Stomach (tissue), 4 donors: ENCODE data around the gene SAFB.

ENCODE experiments used
- EP300 ChIP-seq: sonication (generic); formaldehyde crosslinking; IDR thresholded peaks from one replicate; pipeline ENCODE4 v1.6.1; 2017; ENCODE audit warnings: antibody characterized with exemption
- TF ChIP-seq, protein P1 (sequence below), 7 experiments: fragments of 450-650 bp in 4 of 7; fragments of 200-600 bp in 3 of 7; sonication (generic) in 3 of 7; IDR thresholded peaks; one replicate each; pipeline ENCODE4 v1.5.1; 2016 to 2019; ENCODE audit warnings: antibody characterized with exemption in 7 of 7, control low read depth in 2 of 7, mild to moderate bottlenecking in 1 of 7

DNA sequence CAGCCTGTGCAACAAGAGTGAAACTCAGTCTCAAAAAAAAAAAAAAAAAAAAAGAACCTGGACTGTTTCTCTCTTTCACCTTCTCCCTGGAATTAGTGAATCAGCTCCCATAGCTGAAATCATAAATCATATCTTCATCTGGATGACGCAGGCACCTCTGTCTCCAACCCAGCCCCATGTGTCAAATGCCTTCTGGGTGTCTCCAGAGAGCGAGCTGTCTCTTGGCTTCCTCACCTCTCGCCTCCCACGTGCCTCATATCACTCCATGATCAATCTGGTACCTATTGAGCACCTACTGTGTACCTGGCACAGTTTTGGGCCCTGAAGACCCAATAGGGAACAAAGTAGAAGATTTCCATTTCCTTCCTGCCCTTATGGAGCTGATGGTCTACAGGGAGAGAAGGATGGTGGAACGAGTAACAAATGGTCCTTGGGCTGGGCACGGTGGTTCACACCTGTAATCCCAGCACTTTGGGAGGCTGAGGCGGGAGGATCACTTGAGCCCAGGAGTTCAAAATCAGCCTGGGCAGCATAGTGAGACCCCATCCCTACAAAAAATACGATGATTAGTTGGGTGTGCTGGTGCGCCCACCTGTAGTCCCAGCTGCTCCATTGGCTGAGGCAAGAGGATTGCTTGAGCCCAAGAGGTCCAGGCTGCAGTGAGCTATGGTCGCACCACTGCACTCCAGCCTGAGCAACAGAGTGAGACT is 60.4 kb downstream of the SAFB start:
- TF ChIP-seq, protein P1, sequence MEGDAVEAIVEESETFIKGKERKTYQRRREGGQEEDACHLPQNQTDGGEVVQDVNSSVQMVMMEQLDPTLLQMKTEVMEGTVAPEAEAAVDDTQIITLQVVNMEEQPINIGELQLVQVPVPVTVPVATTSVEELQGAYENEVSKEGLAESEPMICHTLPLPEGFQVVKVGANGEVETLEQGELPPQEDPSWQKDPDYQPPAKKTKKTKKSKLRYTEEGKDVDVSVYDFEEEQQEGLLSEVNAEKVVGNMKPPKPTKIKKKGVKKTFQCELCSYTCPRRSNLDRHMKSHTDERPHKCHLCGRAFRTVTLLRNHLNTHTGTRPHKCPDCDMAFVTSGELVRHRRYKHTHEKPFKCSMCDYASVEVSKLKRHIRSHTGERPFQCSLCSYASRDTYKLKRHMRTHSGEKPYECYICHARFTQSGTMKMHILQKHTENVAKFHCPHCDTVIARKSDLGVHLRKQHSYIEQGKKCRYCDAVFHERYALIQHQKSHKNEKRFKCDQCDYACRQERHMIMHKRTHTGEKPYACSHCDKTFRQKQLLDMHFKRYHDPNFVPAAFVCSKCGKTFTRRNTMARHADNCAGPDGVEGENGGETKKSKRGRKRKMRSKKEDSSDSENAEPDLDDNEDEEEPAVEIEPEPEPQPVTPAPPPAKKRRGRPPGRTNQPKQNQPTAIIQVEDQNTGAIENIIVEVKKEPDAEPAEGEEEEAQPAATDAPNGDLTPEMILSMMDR (IDR thresholded peaks at IDR 0.05): no peak
- TF ChIP-seq EP300: no peak
